GM12878 (cell line): ENCODE measurements around the gene AGRP. TPM values are rescaled to one million over a fixed set of nuclear protein-coding genes. Genes with fewer than 3 reads are reported as not detected.

Experiments used
- ATAC-seq: fragments of 200-7000 bp; cut with Tn5 transposase; 3 replicates; pipeline ENCODE4 v1.9.1; 2020; ENCODE audit warnings: mild to moderate bottlenecking, moderate library complexity
- BruUV-seq: library from RNA; stranded (reverse); fragments of 400-500 nt; replicated peaks from 2 replicates; lab custom pipeline; 2021; lab: Mats Ljungman, UMichigan
- CTCF ChIA-PET: fragments of 300-600 bp; sonication (Branson Sonifier 250); formaldehyde crosslinking; extraction: SDS; loops from one replicate; lab custom pipeline; 2021; ENCODE audit warnings: inconsistent platforms; lab: Yijun Ruan, JAX
- POLR2A ChIA-PET: fragments of 350-600 bp; formaldehyde crosslinking; extraction: SDS; loops from one replicate; lab custom pipeline; 2021; ENCODE audit warnings: inconsistent platforms; lab: Charles Lee
- RAD21 ChIA-PET: fragments of 300-600 bp; sonication (Branson Sonifier 250); formaldehyde crosslinking; loops from one replicate; lab custom pipeline; 2023; ENCODE audit warnings: antibody characterized with exemption; ENCODE audit not compliant: unreplicated experiment; lab: Charles Lee
- SMC1A ChIA-PET: fragments of 300-600 bp; sonication (Branson Sonifier 250); formaldehyde crosslinking; loops from one replicate; lab custom pipeline; 2023; ENCODE audit not compliant: unreplicated experiment, uncharacterized antibody; lab: Charles Lee
- DNase-seq: peaks from one replicate; pipeline ENCODE4 v3.0.0-alpha.2; 2011; ENCODE audit warnings: low read depth, low spot score
- FAIRE-seq: peaks from 3 replicates; lab custom pipeline; 2011; peaks lifted over from hg19 to GRCh38; lab: Jason Lieb, UNC
- H2AFZ ChIP-seq: 2 replicates; pipeline ENCODE4 v1.6.0; 2011; ENCODE audit warnings: low read depth, low read length, control low read depth; ENCODE audit not compliant: control insufficient read depth
- H3K27ac ChIP-seq: 2 replicates; pipeline ENCODE4 v1.5.1; 2011; ENCODE audit warnings: control low read depth; ENCODE audit not compliant: control insufficient read depth, insufficient read depth
- H3K27me3 ChIP-seq, 2 experiments: replicated peaks in 1 of 2; 2 replicates each; pipeline versions ENCODE4 v1.6.0 to v1.6.1; 2011; ENCODE audit warnings: low read length in 1 of 2; ENCODE audit not compliant: control insufficient read depth in 2 of 2, insufficient read depth in 2 of 2
- H3K36me3 ChIP-seq, 2 experiments: 2 replicates each; pipeline ENCODE4 v1.5.1; 2011; ENCODE audit warnings: low read length in 1 of 2; ENCODE audit not compliant: control insufficient read depth in 2 of 2, insufficient read depth in 2 of 2
- H3K4me1 ChIP-seq: 2 replicates; pipeline ENCODE4 v1.6.1; 2011; ENCODE audit warnings: mild to moderate bottlenecking, low read length, moderate library complexity, mixed read lengths; ENCODE audit not compliant: control insufficient read depth, insufficient read depth
- H3K4me2 ChIP-seq: 2 replicates; pipeline ENCODE4 v1.6.0; 2011; ENCODE audit warnings: control low read depth; ENCODE audit not compliant: control insufficient read depth, insufficient read depth
- H3K4me3 ChIP-seq: fragments of 200-600 bp; sonication (generic); 2 replicates; pipeline ENCODE4 v1.5.1; 2016
- H3K79me2 ChIP-seq: 2 replicates; pipeline ENCODE4 v1.6.0; 2011; ENCODE audit warnings: low read length; ENCODE audit not compliant: control insufficient read depth, insufficient read depth
- H3K9ac ChIP-seq: 2 replicates; pipeline ENCODE4 v1.8.0; 2011; ENCODE audit warnings: low read length, control low read depth, mixed read lengths; ENCODE audit not compliant: control insufficient read depth, insufficient read depth
- H3K9me3 ChIP-seq: replicated peaks from 3 replicates; pipeline ENCODE4 v1.5.1; 2011; ENCODE audit warnings: mild to moderate bottlenecking, low read length; ENCODE audit not compliant: control insufficient read depth, insufficient read depth
- H4K20me1 ChIP-seq: 2 replicates; pipeline ENCODE4 v1.6.0; 2011; ENCODE audit not compliant: control insufficient read depth, insufficient read depth
- BRCA1 ChIP-seq: IDR thresholded peaks from 2 replicates; pipeline ENCODE4 v1.6.1; 2011; ENCODE audit warnings: low read depth, low read length, improper control_type of control experiment
- CHD4 ChIP-seq: fragments of 200-600 bp; sonication (generic); IDR thresholded peaks from 2 replicates; pipeline ENCODE4 v1.6.1; 2016; ENCODE audit warnings: mild to moderate bottlenecking
- CREB1 ChIP-seq: IDR thresholded peaks from 2 replicates; pipeline ENCODE4 v1.6.1; 2012; ENCODE audit warnings: low read depth, mild to moderate bottlenecking, inconsistent platforms
- CTCF ChIP-seq, 3 experiments: IDR thresholded peaks in 2 of 3; conservative IDR thresholded peaks in 1 of 3; 2 replicates each; pipeline ENCODE4 v1.5.1; 2011; ENCODE audit warnings: low read depth in 3 of 3, low read length in 3 of 3, mild to moderate bottlenecking in 3 of 3, control low read depth in 2 of 3, moderate library complexity in 2 of 3, inconsistent platforms in 1 of 3, mixed read lengths in 1 of 3; ENCODE audit not compliant: control insufficient read depth in 2 of 3, insufficient read depth in 1 of 3; ENCODE audit errors: extremely low read depth in 1 of 3
- IKZF2 ChIP-seq, 2 experiments: fragments of 450-650 bp; IDR thresholded peaks; 2 replicates each; pipeline ENCODE4 v1.6.1; 2017; ENCODE audit warnings: mild to moderate bottlenecking in 2 of 2, moderate library complexity in 2 of 2
- JUND ChIP-seq: IDR thresholded peaks from 2 replicates; pipeline ENCODE4 v1.6.1; 2012; ENCODE audit warnings: low read depth, mild to moderate bottlenecking, low read length, improper control_type of control experiment, moderate library complexity
- MTA2 ChIP-seq: fragments of 450-650 bp; IDR thresholded peaks from 2 replicates; pipeline ENCODE4 v1.6.1; 2016; ENCODE audit warnings: low read depth, mild to moderate bottlenecking, moderate library complexity
- NFYB ChIP-seq: IDR thresholded peaks from 2 replicates; pipeline ENCODE4 v1.6.1; 2011; ENCODE audit warnings: low read depth, mild to moderate bottlenecking, low read length, improper control_type of control experiment, moderate library complexity; ENCODE audit not compliant: insufficient read depth
- PAX5 ChIP-seq: IDR thresholded peaks from 2 replicates; pipeline ENCODE4 v1.6.1; 2011; ENCODE audit warnings: low read depth, low read length, borderline replicate concordance
- RAD21 ChIP-seq: IDR thresholded peaks from 2 replicates; pipeline ENCODE4 v1.6.1; 2011; ENCODE audit warnings: mild to moderate bottlenecking, low read depth, low read length, moderate library complexity; ENCODE audit not compliant: insufficient read depth
- SMARCA5 ChIP-seq: fragments of 450-650 bp; IDR thresholded peaks from 2 replicates; pipeline ENCODE4 v1.6.1; 2017; ENCODE audit warnings: mild to moderate bottlenecking
- SMC3 ChIP-seq: IDR thresholded peaks from 2 replicates; pipeline ENCODE4 v1.6.1; 2011; ENCODE audit warnings: low read length, improper control_type of control experiment, borderline replicate concordance
- SUZ12 ChIP-seq: fragments of 200-600 bp; sonication (generic); IDR thresholded peaks from one replicate; pipeline ENCODE4 v1.6.1; 2018; ENCODE audit warnings: antibody characterized with exemption, mild to moderate bottlenecking; ENCODE audit not compliant: unreplicated experiment
- TAF1 ChIP-seq: IDR thresholded peaks from 2 replicates; pipeline ENCODE4 v1.6.1; 2011; ENCODE audit warnings: mild to moderate bottlenecking, low read depth, low read length, borderline replicate concordance
- YBX1 ChIP-seq: fragments of 450-650 bp; IDR thresholded peaks from 2 replicates; pipeline ENCODE4 v1.6.1; 2016; ENCODE audit warnings: antibody characterized with exemption
- YY1 ChIP-seq: IDR thresholded peaks from 2 replicates; pipeline ENCODE4 v1.6.1; 2011; ENCODE audit warnings: low read depth, mild to moderate bottlenecking, low read length
- WGBS: methylation state at CpG from one replicate; pipeline ENCODE4 v1.1.6; 2016; ENCODE audit warnings: low lambda C conversion rate; ENCODE audit not compliant: insufficient replicate concordance, insufficient coverage; ENCODE audit errors: missing lambda C conversion rate; 5-methylcytosine and 5-hydroxymethylcytosine counted together
- in situ Hi-C: fragments of 300-500 bp; cut with MboI; formaldehyde crosslinking; loops from 9 replicates; pipeline ENCODE4 v1.14.3; 2018; ENCODE audit warnings: mixed read lengths
- intact Hi-C: fragments of 100-400 bp; cut with micrococcal nuclease; formaldehyde crosslinking; loops from one replicate; pipeline ENCODE4 v1.14.2; 2022; ENCODE audit not compliant: unreplicated experiment
- polyA plus RNA-seq, 11 experiments: library from polyadenylated mRNA; depleted of rRNA in 4 of 11; unstranded in 6 of 11; stranded (reverse) in 5 of 11; fragments of >200 nt; fragmentation: Nextera tagmentation in 4 of 11; fragmentation: Illumina TruSeq in 1 of 11; extraction: Ambion mirVana in 4 of 11; extraction: Trizol in 1 of 11; gene quantifications; 1 replicate in 1 of 11; 2 replicates in 10 of 11; pipeline versions ENCODE4 v1.2.1 to v1.2.3, GENCODE V29; 2011 to 2016; ENCODE audit warnings: inconsistent platforms in 2 of 11, missing spikeins in 2 of 11, low read depth in 1 of 11
- total RNA-seq, 4 experiments: library from RNA; depleted of rRNA in 3 of 4; stranded (reverse); fragments of >200 nt in 3 of 4; fragmentation: Illumina TruSeq in 1 of 4; extraction: Trizol in 1 of 4; gene quantifications; 2 replicates each; pipeline versions ENCODE4 v1.2.1 to v1.2.3, GENCODE V29; 2013 to 2021

Gene AGRP
- total and polyA plus RNA-seq, 10 of the 15 experiments (the other 5 are each of a cell fraction or from before 2014, with no cell fraction given): 0.16 to 0.75 (median 0.53) TPM; not detected in 6

GRCh38 chr16:67447508-67448076, 35.8 kb downstream of the AGRP start:
- 42% methylated on average over 6 of the region's 6 CpGs for WGBS
- ChIA-PET CTCF (interaction anchor here (0.6 to 7.7 kb wide), 17 partner anchors 9 to 195 kb away, joined by 3 to 84 read pairs (median 4); no protein-coding TSS in a partner anchor), RAD21 (interaction anchor here (0.9 to 1.9 kb wide), 6 partner anchors 17 to 187 kb away, joined by 3 to 18 read pairs (median 4); no protein-coding TSS in a partner anchor), SMC1A (interaction anchor here (0.5 to 1.3 kb wide), 4 partner anchors 20 to 685 kb away, joined by 3 to 8 read pairs (median 4); no protein-coding TSS in a partner anchor), POLR2A (no interaction called here)
- Histone ChIP-seq H3K27me3 (no peaks in the 10 kb centered on the region), H3K36me3 (peaks cover 9 to 16% of the 10 kb centered on the region in 2 experiments), H3K27ac (no peak overlapping the region), H2AFZ (no peak overlapping the region), H3K4me3 (no peak overlapping the region), H3K4me1 (no peaks in the 10 kb centered on the region), H4K20me1 (0 out of 2 replicates have a peak, but pooled peaks cover 4% of the 10 kb centered on the region), H3K9me3 (no peaks in the 10 kb centered on the region), H3K9ac (no peak overlapping the region), H3K4me2 (no peak overlapping the region), H3K79me2 (no peaks in the 10 kb centered on the region)
- TF ChIP-seq RAD21 (peak; percentile 67), BRCA1 (no peak), MTA2 (no peak), CTCF (IDR thresholded peaks at IDR 0.05 in 2 of 3, conservative IDR thresholded peaks at IDR 0.05 in 1 of 3; ENCODE audit: control insufficient read depth in 2 of 3, extremely low read depth in 1 of 3, insufficient read depth in 1 of 3, low read depth in 3 of 3, low read length in 3 of 3) (peak; percentile 71 to 80 (median 75)), CREB1 (no peak), YY1 (peak; percentile 88), SMARCA5 (peak; percentile 70; the same call in 1 of the 2 replicates), IKZF2 (IDR thresholded peaks at IDR 0.05) (no peak), YBX1 (no peak), SMC3 (peak; percentile 64; the same call in 1 of the 2 replicates), PAX5 (no peak), SUZ12 (no peak), CHD4 (no peak), TAF1 (no peak), JUND (no peak), NFYB (no peak)
- FAIRE-seq: peak; percentile 38
- no TSS peak for BruUV-seq
- in situ Hi-C loops: no loop called here
- peak; percentile 15 for DNase-seq
- intact Hi-C loops: loop anchor here (1.0 kb wide), 1 partner anchor 19 kb away; no protein-coding TSS in a partner anchor
- ATAC-seq: peak; percentile 98
